Measurements from ENCODE around the gene MSRB3. TPM values are rescaled to one million over a fixed set of nuclear protein-coding genes. Genes with fewer than 3 reads are reported as not detected.

Gene MSRB3
- total RNA-seq, 1 experiment from 2014 or later: 31.1 TPM

DNA sequence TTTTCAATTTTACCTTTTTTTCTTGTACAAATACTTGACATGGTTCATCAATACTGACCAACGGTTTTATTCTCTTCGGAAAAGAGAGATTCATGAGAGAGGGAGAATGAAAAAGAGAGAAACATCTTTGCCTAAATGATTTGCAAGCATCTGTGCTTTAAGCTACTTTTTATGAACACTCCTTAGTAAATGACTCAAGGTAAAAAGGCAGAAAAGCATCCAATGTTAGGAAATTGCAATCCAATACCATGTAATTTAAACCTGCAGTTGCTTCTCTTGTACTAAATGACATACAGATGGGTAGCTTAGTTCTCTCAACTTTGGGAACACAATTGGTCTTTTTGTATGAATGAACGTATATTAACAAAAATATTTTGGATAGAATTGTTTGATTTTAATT, 46.1 kb downstream of the MSRB3 start:
- no peak for DNase-seq (ENCODE audit: unreplicated experiment)
- no peaks in the 10 kb centered on the region for H3K27me3 Mint-ChIP-seq (ENCODE audit: insufficient read depth, unreplicated experiment)
- BruUV-seq (replicated peaks): no TSS peak
- H3K9me3 Mint-ChIP-seq (ENCODE audit: unreplicated experiment): no peaks in the 10 kb centered on the region
- TF ChIP-seq CTCF (IDR thresholded peaks at IDR 0.05; ENCODE audit: unreplicated experiment): no peak
- ChIA-PET CTCF (interaction anchor here (1.0 kb wide), 1 partner anchor 232 kb away, joined by 3 read pairs; no protein-coding TSS in a partner anchor), POLR2A (no interaction called here)
- H3K27ac Mint-ChIP-seq (ENCODE audit: low read depth, unreplicated experiment): no peak overlapping the region
- peaks cover 9% of the 10 kb centered on the region for H3K36me3 Mint-ChIP-seq (ENCODE audit: insufficient read depth, unreplicated experiment)
- no peaks in the 10 kb centered on the region for H3K4me1 Mint-ChIP-seq (ENCODE audit: insufficient read depth, unreplicated experiment)
- no peak overlapping the region for H3K4me3 Mint-ChIP-seq (ENCODE audit: unreplicated experiment)
- intact Hi-C loops (cut with micrococcal nuclease): no loop called here

- no peaks in the 10 kb centered on the region for H3K27me3 Mint-ChIP-seq (ENCODE audit: insufficient read depth, unreplicated experiment)
- intact Hi-C loops (cut with micrococcal nuclease): no loop called here
- H3K36me3 Mint-ChIP-seq (ENCODE audit: insufficient read depth, unreplicated experiment): peaks cover 10% of the 10 kb centered on the region
- no peak for DNase-seq (ENCODE audit: unreplicated experiment)
- TF ChIP-seq CTCF (IDR thresholded peaks at IDR 0.05; ENCODE audit: unreplicated experiment): no peak
- no TSS peak for BruUV-seq (replicated peaks)
- no peaks in the 10 kb centered on the region for H3K9me3 Mint-ChIP-seq (ENCODE audit: unreplicated experiment)
- no peak overlapping the region for H3K4me3 Mint-ChIP-seq (ENCODE audit: unreplicated experiment)
- no peaks in the 10 kb centered on the region for H3K4me1 Mint-ChIP-seq (ENCODE audit: insufficient read depth, unreplicated experiment)
- no peak overlapping the region for H3K27ac Mint-ChIP-seq (ENCODE audit: low read depth, unreplicated experiment)
- CTCF ChIA-PET: interaction anchor here (1.2 kb wide), 1 partner anchor 9 kb away, joined by 4 read pairs; no protein-coding TSS in a partner anchor
- POLR2A ChIA-PET: interaction anchor here (1.0 kb wide), 1 partner anchor 9 kb away, joined by 3 read pairs; no protein-coding TSS in a partner anchor
Measured at GRCh38 chr12:65325183-65325582, 46.7 kb downstream of the MSRB3 start.

GRCh38 chr12:65326616-65327015, 48.1 kb downstream of the MSRB3 start:
- peaks cover 16% of the 10 kb centered on the region for H3K36me3 Mint-ChIP-seq (ENCODE audit: insufficient read depth, unreplicated experiment)
- H3K27ac Mint-ChIP-seq (ENCODE audit: low read depth, unreplicated experiment): no peak overlapping the region
- TF ChIP-seq CTCF (IDR thresholded peaks at IDR 0.05; ENCODE audit: unreplicated experiment): no peak
- POLR2A ChIA-PET: interaction anchor here (0.5 to 0.7 kb wide), 2 partner anchors 22 to 304 kb away, joined by 3 read pairs; no protein-coding TSS in a partner anchor
- no peaks in the 10 kb centered on the region for H3K9me3 Mint-ChIP-seq (ENCODE audit: unreplicated experiment)
- no peak overlapping the region for H3K4me3 Mint-ChIP-seq (ENCODE audit: unreplicated experiment)
- BruUV-seq (replicated peaks): no TSS peak
- H3K27me3 Mint-ChIP-seq (ENCODE audit: insufficient read depth, unreplicated experiment): no peaks in the 10 kb centered on the region
- CTCF ChIA-PET: interaction anchor here (0.5 to 0.6 kb wide), 2 partner anchors 473 to 686 kb away, joined by 3 to 4 read pairs; no protein-coding TSS in a partner anchor
- no peaks in the 10 kb centered on the region for H3K4me1 Mint-ChIP-seq (ENCODE audit: insufficient read depth, unreplicated experiment)
- intact Hi-C loops (cut with micrococcal nuclease): no loop called here
- DNase-seq (ENCODE audit: unreplicated experiment): no peak

DNA sequence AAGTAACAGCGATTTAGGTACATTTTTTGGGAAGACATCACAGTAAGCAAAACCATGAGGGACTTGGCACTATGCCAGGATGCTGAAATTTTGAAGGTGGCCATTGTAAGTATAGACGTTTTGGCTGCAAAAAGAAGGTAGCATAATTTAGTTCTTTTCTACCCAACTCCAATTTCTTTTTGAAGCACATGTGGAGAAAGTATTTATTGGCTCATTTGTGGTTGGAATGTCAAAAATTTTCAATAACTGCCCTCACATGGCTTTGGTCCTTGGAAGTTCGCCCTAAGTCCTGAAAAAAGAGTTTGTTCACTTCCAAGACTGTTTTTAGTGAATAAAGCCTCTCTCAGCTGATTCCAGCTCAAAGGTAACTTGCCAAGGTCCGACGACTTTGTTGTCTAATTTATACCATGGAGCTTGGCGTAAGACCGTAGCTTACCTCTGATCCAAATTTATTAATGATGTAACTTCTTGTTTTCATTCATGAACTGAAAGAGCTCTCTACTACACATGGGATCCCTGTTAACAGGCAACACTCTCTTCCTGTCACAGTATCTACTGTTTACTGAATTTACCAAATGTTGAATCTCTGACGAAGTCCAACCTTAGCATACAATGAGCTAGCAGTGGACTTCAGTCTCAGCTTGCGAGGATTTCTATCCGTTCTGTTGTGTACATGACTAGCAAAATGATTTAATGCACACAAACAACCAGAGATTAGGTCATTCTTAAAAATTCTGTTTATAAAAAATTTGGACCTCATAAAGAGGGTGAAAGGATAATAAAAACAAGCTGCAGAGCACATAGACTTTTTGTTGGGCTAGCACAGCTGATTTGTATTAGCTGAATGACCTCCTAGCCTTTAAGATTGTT, 49.0 kb downstream of the MSRB3 start:
- no peaks in the 10 kb centered on the region for H3K9me3 Mint-ChIP-seq (ENCODE audit: unreplicated experiment)
- intact Hi-C loops (cut with micrococcal nuclease): no loop called here
- TF ChIP-seq CTCF (IDR thresholded peaks at IDR 0.05; ENCODE audit: unreplicated experiment): no peak
- ChIA-PET POLR2A (interaction anchor here (0.5 to 0.7 kb wide), 2 partner anchors 263 to 462 kb away, joined by 3 read pairs; no protein-coding TSS in a partner anchor), CTCF (interaction anchor here (0.5 kb wide), 1 partner anchor 228 kb away, joined by 7 read pairs; no protein-coding TSS in a partner anchor)
- H3K27me3 Mint-ChIP-seq (ENCODE audit: insufficient read depth, unreplicated experiment): no peaks in the 10 kb centered on the region
- no peak overlapping the region for H3K4me3 Mint-ChIP-seq (ENCODE audit: unreplicated experiment)
- peaks cover 11% of the 10 kb centered on the region for H3K36me3 Mint-ChIP-seq (ENCODE audit: insufficient read depth, unreplicated experiment)
- H3K4me1 Mint-ChIP-seq (ENCODE audit: insufficient read depth, unreplicated experiment): no peaks in the 10 kb centered on the region
- no peak overlapping the region for H3K27ac Mint-ChIP-seq (ENCODE audit: low read depth, unreplicated experiment)
- DNase-seq (ENCODE audit: unreplicated experiment): no peak
- BruUV-seq (replicated peaks): no TSS peak

Measured in MCF 10A (cell line).